HG03378 (cell line): ENCODE results near the gene CNTN5.

Experiments used
- ATAC-seq: cut with Tn5 transposase; IDR thresholded peaks from one replicate; pipeline ENCODE4 v1.9.1; 2021; ENCODE audit warnings: mild to moderate bottlenecking, moderate library complexity; ENCODE audit not compliant: unreplicated experiment

CNTN5 gene

GRCh38 chr11:99162819-99163218 is 142.1 kb downstream of the CNTN5 start:
- ATAC-seq, result no peak

GRCh38 chr11:99170591-99170990 is 149.8 kb downstream of the CNTN5 start:
- ATAC-seq, result no peak

- no peak for ATAC-seq
Measured at GRCh38 chr11:99171330-99171729, 150.6 kb downstream of the CNTN5 start.

DNA sequence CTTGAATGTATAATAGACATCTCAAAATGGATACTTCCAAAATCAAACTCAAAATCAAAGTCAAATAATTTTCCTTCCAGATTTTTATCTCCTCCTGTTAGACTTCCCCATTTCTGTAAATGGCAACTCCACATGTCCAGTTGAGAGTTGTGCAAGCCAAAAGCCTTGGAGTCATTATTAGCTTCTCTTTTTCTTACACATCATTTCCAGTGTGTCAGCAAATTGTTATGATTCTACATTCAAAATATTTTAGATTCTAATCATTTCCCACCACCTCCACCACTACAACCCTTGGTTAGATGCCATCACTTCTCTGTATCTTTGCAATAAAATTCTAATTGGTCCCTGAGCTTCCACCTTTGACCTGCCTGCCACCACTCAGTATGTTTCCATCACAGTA is 155.7 kb downstream of the CNTN5 start:
- no peak for ATAC-seq

DNA sequence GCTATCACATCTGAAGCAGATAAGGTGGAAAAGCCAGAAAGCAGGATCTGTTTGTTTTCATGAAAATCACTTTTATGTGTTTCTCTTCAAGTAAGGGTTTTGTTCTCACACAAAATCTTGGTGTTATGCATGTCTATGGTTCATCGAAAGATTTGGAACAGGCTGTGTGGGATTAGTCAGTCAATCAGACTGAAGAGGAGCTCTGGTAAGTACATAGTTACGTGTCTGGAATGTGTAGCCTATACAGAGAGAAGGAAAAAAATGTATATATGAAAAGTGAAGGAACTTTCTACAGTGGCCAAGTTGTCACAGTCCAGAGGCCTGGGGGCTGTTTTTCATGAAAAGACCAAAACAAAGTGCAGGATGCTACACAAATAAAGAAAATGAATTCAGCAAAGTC is 156.7 kb downstream of the CNTN5 start:
- no peak for ATAC-seq

- ATAC-seq, result no peak
Measured at GRCh38 chr11:99184146-99184545, 163.4 kb downstream of the CNTN5 start.

GRCh38 chr11:99188221-99188620 is 167.5 kb downstream of the CNTN5 start:
- no peak for ATAC-seq

DNA sequence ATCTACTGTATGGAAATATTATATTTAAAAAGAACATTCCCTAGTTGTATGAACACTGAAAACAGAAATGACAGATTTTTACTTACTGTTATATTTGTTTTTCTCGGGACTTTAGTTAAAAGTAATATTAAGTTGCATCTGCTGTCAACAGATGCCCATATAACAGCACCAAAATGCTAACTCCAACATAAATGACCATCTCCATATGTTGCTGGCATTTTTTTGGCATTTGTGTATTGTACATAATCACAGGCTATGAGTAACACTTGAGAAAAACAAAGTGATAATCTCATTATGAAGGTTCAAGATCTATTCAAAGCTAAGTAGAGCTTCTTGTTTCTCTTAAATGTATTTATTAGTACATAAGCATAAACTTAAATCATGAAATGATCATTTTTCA is 172.0 kb downstream of the CNTN5 start:
- no peak for ATAC-seq

GRCh38 chr11:99197477-99197876 is 176.7 kb downstream of the CNTN5 start:
- ATAC-seq, result no peak

DNA sequence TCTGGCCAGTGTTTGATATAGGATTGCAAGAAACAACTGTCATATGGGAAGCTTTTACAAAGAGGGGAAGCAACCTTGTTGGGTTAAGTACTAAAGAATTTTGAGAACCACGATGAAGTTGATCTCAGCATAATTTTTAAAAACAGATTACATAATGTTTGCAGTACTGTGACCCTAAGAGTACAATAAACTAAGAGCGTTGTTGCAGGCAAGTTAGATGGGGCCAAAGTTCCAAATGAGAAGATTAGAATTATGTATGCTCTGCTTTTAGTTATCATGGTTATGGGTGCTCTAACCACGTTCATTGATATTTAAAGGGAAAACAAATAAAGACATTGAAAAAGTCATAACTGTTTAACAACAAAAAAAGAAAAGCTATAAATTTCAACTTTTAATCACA is 177.5 kb downstream of the CNTN5 start:
- no peak for ATAC-seq

- no peak for ATAC-seq
Measured at GRCh38 chr11:99199341-99199740, 178.6 kb downstream of the CNTN5 start.

- ATAC-seq, result no peak
Measured at GRCh38 chr11:99200720-99201119, 180.0 kb downstream of the CNTN5 start.

DNA sequence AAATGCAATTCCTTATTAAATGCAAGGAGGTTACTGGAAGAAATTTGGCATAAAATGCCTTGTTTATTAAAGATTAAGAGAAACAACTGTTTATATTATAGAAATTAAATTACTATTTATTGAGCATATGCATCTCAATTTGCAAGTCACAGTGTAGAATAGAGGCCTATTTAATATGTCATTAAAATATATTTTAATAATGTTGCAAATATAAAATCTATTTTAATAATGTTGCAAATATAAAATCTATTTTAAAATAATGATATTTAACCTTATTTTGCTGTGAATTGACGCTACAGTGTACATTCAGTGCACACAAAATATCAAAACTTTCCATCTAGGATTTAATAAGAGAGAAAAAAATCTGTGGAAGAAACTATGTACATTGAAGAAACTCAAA is 188.1 kb downstream of the CNTN5 start:
- ATAC-seq, result no peak

DNA sequence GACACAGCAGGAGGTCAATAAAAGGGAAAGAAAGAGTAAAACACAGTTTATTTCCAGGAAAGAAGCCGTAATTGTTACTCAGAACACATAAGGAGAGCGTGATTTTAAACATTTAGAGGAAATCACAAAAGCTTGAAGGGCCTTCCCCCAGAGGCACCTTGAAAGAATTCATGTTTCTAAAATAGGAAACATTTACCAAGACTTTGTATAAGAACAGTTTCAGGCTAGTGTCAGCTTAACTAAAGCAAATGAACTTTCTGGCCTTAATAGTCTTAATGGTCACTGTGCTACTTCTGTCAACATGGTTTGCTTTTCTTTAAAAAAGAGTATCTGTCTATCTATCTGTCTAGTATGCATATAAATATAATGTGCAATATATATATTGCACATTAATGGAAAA is 208.8 kb downstream of the CNTN5 start:
- ATAC-seq, result no peak

- no peak for ATAC-seq
Measured at GRCh38 chr11:99234534-99234933, 213.8 kb downstream of the CNTN5 start.

GRCh38 chr11:99238401-99238800 is 217.7 kb downstream of the CNTN5 start:
- no peak for ATAC-seq

DNA sequence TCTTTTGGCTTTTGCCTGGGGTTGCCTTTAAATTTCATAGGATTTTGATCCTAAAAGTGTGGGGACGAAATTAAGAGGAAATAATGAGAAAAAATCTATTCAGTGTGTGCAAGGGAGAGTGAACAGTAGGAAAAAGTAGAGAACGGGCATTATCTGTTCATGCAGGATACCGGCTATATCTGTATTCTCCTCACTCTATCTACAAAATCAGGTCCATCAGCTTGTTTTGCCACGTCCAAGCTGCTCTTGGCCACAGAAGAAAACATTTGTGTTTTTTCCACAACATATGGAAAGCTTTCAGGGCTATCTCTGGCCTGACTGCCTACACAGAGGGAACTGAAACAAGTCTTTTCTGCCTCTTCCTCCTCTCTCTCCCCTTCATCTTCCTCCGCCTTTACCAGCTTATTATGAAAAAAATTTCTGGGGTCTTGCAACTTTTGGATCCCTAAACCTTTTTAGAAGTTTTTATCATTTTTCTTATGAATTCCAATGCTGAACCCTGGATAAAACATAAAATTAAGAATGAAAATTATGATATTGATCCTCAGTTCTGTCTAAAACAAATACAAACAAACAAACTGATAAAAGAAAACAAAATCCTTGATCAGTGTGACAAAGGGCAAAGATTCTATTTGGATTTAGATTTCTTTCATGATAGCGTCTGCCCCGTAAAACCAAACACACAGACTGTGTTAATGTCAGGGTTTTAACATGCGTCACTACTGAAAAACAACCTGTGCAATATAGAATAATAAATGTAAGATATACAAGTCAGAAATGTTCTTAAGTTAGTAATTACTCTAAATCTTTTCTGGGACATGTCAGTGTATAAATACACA is 219.7 kb downstream of the CNTN5 start:
- ATAC-seq, result no peak

DNA sequence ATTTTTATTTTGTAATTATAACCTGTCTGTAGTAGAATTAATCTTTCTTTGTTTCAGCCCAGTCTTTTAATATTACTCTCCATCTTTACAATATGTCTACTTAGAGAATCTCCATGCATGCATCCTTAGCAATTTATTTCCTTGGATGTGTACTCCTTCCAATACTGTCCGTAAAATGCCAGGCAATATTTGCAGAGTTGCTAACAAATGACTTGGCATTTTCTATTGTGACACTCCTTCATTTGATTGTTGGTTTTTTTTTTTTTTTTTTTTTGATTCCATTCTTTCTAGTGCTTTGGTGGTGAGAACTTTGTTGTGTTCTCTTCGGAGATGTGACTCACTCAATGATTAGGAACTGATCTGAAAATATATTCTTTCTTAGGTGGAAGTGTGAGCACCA is 220.3 kb downstream of the CNTN5 start:
- ATAC-seq, result no peak

DNA sequence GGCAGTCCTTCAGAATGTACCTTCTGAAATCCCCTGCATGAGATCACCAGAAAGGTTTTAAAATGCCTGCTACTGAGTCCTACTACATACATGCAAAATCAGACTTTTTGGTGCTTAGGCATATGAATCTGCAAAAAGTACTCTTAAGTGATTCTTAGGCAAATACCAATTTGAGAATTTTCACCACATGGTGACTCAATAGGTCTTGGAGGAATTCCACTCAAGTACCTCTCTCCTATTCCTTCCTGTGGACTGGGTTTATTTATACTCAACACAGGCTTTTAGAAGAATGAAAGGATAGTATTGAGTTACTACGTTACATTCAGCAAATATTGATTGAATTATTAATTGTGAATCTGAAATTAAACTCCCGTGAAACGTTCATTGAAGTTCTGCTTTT is 223.9 kb downstream of the CNTN5 start:
- ATAC-seq, result no peak

- no peak for ATAC-seq
Measured at GRCh38 chr11:99246199-99246598, 225.4 kb downstream of the CNTN5 start.

DNA sequence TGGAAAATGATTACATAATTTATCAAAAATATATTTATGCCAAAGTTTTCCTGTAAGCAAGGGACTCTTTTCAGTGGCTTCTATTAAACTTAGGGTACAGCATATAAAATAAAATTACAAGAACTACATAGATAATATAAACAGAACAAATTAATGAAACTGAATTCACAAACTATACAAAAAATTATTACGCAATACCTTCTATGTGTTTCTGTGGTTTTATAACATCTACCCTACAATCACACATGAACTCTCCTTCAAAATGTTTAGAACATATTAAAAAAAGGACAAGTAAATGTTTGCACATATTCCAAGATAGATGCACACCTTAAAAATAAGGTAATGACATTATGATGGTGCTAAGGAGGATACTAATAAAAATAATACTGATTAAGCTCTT is 235.9 kb downstream of the CNTN5 start:
- ATAC-seq, result no peak

DNA sequence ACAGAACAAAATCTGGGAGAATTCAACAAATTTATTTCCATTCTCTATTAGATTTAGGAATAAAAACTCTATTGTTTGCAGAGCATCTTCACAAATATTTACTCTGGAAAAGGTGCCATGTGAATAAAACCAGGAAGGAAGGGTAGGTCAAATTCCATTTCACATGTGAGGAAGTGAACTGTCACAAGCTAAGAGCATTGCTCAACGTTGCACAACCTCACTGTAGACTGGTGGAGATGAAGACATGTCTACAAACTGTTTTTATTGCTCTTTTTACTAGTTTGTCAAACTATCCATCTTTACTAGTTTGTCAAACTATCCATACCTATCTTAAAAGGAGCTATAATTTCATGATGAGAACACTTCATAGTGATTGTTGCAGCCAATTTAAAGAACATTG is 236.4 kb downstream of the CNTN5 start:
- no peak for ATAC-seq

GRCh38 chr11:99260696-99261095 is 239.9 kb downstream of the CNTN5 start:
- ATAC-seq, result no peak
